Bronchial epithelial cell (primary cell): ENCODE measurements around the gene OPHN1. TPM values are rescaled to one million over a fixed set of nuclear protein-coding genes. Genes with fewer than 3 reads are reported as not detected.
A peak's percentile ranks its signal among the peaks of the same experiment; 100 is the strongest.

Source experiments
- DNase-seq: peaks from one replicate; pipeline ENCODE4 v3.0.0-alpha.2; 2010; ENCODE audit warnings: low read depth
- FAIRE-seq: peaks from 2 replicates; lab custom pipeline; 2011; peaks lifted over from hg19 to GRCh38; lab: Jason Lieb, UNC
- H3K27me3 ChIP-seq: 2 replicates; pipeline ENCODE4 v1.5.1; 2011; ENCODE audit warnings: low read length; ENCODE audit not compliant: control insufficient read depth, insufficient read depth
- H3K36me3 ChIP-seq: 2 replicates; pipeline ENCODE4 v1.5.1; 2011; ENCODE audit warnings: low read length; ENCODE audit not compliant: control insufficient read depth, insufficient read depth
- H3K4me3 ChIP-seq: 2 replicates; pipeline ENCODE4 v1.5.1; 2011; ENCODE audit warnings: mild to moderate bottlenecking, low read depth, low read length, control low read depth
- total RNA-seq: library from RNA; depleted of rRNA; stranded (reverse); fragments of >200 nt; gene quantifications from 2 replicates; pipeline ENCODE4 v1.2.1, GENCODE V29; 2014
- TF ChIP-seq, protein P1 (sequence below): IDR thresholded peaks from 2 replicates; pipeline ENCODE4 v1.5.1; 2011; ENCODE audit warnings: mild to moderate bottlenecking, moderate library complexity, low read length, control low read depth, inconsistent platforms; ENCODE audit not compliant: insufficient read depth, severe bottlenecking

OPHN1 gene
- total RNA-seq, 1 donor from 2014 or later: 3.2 TPM

DNA sequence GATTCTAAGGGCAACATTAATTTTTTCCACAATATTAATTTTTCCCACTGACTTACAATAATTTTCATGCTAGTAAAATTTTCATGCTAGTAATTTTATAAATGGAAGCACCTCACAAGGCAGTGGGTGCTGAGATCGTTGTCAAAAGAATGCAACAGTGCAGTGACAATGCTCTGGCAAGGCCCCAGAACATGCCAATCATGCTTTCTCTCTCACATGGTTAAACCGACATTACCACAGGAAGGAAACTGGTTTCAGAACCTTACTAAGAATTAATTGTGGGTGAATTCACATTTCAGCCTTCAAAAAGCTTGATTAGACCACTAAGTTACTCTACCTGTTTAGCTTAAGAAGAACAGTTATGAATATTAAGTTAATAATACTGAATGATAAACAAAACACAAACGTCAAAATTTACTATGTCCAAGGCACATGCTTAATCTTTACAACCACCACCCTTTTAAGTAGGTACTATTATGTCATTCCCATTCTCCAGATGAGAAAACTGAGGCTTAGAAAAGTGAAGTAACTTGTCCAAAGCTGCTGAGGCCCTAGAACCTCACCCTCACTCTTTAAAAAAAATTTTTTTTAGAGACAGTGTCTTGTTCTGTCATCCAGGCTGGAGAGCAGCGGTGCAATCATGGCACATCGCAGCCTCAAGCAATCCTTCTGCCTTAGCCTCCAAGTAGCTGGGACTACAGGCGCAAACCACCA is 10.0 kb upstream of the OPHN1 start:
- DNase-seq: no peak
- Histone ChIP-seq H3K36me3 (no peaks in the 10 kb centered on the region), H3K27me3 (no peaks in the 10 kb centered on the region), H3K4me3 (no peak overlapping the region)
- no peak for FAIRE-seq
- TF ChIP-seq, protein P1, sequence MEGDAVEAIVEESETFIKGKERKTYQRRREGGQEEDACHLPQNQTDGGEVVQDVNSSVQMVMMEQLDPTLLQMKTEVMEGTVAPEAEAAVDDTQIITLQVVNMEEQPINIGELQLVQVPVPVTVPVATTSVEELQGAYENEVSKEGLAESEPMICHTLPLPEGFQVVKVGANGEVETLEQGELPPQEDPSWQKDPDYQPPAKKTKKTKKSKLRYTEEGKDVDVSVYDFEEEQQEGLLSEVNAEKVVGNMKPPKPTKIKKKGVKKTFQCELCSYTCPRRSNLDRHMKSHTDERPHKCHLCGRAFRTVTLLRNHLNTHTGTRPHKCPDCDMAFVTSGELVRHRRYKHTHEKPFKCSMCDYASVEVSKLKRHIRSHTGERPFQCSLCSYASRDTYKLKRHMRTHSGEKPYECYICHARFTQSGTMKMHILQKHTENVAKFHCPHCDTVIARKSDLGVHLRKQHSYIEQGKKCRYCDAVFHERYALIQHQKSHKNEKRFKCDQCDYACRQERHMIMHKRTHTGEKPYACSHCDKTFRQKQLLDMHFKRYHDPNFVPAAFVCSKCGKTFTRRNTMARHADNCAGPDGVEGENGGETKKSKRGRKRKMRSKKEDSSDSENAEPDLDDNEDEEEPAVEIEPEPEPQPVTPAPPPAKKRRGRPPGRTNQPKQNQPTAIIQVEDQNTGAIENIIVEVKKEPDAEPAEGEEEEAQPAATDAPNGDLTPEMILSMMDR: no peak

DNA sequence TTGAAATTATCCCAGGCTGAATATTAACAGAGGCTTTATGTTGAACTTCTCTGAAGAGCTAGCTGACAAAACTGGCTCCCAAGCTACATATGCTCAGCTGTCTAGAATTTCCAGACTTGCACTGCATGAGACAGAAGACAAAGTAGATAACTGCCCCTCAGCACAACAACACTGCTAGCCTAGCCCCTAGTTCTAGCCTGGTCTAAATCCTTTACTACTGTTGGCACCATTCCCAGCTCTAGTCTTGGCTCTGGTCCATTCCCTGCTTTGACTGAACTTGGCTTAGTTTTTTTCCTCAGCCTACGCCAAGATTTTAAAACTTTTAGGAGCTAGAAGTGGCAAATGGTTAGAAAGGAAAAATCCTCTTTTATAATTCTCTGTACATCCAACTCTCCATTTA is 7.6 kb upstream of the OPHN1 start:
- no peak overlapping the region for H3K4me3 ChIP-seq
- FAIRE-seq: no peak
- H3K27me3 ChIP-seq: no peaks in the 10 kb centered on the region
- H3K36me3 ChIP-seq: no peaks in the 10 kb centered on the region
- TF ChIP-seq, protein P1: no peak
- peak; percentile 30 for DNase-seq

GRCh38 chrX:68440442-68440841 is 7.1 kb upstream of the OPHN1 start:
- no peaks in the 10 kb centered on the region for H3K27me3 ChIP-seq
- no peaks in the 10 kb centered on the region for H3K36me3 ChIP-seq
- TF ChIP-seq, protein P1: no peak
- FAIRE-seq: no peak
- no peak overlapping the region for H3K4me3 ChIP-seq
- DNase-seq: no peak

- Histone ChIP-seq H3K27me3 (no peaks in the 10 kb centered on the region), H3K36me3 (no peaks in the 10 kb centered on the region), H3K4me3 (no peak overlapping the region)
- TF ChIP-seq, protein P1: no peak
- DNase-seq (no peak), FAIRE-seq (no peak)
Observed at GRCh38 chrX:68439341-68439740, 6.0 kb upstream of the OPHN1 start.

- H3K27me3 ChIP-seq: no peaks in the 10 kb centered on the region
- no peaks in the 10 kb centered on the region for H3K36me3 ChIP-seq
- H3K4me3 ChIP-seq: no peak overlapping the region
- FAIRE-seq (no peak), DNase-seq (peak; percentile 47)
- TF ChIP-seq, protein P1: no peak
Observed at GRCh38 chrX:68438575-68438974, 5.3 kb upstream of the OPHN1 start.

- DNase-seq: no peak
- TF ChIP-seq, protein P1: no peak
- H3K36me3 ChIP-seq: no peaks in the 10 kb centered on the region
- peak overlapping the region; percentile 53 for H3K4me3 ChIP-seq
- H3K27me3 ChIP-seq: no peaks in the 10 kb centered on the region
- FAIRE-seq: no peak
Observed at GRCh38 chrX:68433981-68434299, 645 bp upstream of the OPHN1 start.
